GM18861 (cell line): ENCODE data around the gene KCNJ14.

Source experiments
- ATAC-seq: cut with Tn5 transposase; IDR thresholded peaks from one replicate; pipeline ENCODE4 v1.9.1; 2021; ENCODE audit not compliant: unreplicated experiment

KCNJ14 gene

DNA sequence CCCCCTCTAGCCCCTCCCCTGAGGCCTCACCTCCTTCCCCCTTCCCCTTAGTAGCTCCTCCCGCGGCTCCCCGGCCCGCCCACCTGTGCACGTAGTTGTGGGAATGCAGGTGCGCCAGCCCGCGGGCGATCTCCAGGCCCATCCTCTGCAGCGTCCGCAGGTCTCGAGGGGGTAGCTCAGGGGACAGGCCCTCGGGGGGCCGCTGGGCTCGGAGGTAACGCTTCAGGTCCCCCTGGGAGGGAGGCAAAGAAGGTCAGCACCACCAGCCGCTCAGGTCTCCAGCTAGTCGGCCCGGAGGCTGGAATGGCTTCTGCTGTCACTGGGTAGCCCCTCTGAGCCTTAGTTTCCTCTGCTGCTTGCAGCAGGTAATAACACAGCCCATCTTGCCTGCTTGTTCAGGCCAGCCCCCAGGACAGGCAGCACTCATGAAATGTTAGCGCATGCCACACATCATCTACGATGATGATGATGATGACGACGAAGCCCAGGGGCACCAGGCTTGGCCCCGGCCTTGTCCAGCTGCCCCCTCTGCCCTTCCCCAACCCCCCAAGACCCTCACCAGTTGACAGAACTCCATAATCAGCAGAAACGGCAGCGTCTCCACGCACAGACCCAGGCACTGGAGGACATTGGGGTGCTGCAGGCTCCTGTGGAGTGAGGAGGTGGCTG lies 47.1 kb downstream of the KCNJ14 start:
- no peak for ATAC-seq

DNA sequence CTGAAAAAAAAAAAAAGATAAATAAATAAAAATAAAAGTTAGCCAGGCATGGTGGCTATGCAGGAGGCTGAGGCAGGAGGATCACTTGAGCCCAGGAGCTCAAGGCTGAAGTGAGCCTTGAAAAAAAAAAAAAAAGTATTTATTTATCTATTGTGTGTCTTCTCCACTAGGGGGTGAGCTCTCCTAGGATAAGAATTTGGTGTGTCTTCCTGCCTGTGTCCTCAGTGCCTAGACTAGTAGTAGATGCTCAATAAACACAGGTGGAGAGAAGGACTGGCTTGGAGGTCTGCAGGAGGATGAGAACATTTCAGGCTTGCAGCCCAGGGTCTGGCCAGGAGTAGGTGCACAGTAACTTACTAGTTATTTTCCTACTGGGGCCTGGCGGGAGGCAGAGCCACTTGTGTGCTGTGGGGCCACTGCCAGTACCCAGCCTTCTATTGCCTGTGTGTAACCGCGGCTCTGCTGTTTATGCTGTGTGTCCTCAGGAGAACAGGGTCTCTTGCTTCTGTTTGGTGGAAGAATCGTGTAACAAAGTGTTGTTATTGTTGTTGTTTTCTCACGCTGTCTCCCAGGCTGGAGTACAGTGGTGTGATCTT lies 50.9 kb downstream of the KCNJ14 start:
- no peak for ATAC-seq

DNA sequence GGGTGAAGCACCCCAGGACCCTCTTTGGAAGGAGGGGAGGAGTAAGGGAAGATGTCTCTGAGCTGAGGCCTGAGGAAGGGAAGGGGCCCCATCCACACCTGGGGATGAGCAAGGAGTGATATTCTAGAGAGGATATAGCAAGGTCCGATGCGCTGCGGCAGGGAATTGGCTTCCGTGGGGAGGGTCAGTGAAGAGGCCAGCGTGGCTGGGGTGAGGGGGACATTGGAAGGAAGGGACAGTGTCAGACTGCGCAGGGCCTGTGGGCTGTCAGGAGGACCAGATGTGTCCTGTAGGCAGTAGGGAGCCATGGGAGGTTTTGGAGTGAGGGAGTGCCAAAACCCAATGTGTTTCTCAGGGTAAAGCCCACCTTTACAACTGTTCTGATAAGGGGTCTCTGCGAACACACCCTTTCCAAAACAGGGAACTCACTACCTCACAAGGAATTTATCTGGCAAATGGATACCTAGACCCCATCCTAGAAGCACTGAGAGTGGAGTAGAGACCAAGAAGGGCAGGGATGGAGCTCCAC lies 52.6 kb downstream of the KCNJ14 start:
- ATAC-seq: no peak

DNA sequence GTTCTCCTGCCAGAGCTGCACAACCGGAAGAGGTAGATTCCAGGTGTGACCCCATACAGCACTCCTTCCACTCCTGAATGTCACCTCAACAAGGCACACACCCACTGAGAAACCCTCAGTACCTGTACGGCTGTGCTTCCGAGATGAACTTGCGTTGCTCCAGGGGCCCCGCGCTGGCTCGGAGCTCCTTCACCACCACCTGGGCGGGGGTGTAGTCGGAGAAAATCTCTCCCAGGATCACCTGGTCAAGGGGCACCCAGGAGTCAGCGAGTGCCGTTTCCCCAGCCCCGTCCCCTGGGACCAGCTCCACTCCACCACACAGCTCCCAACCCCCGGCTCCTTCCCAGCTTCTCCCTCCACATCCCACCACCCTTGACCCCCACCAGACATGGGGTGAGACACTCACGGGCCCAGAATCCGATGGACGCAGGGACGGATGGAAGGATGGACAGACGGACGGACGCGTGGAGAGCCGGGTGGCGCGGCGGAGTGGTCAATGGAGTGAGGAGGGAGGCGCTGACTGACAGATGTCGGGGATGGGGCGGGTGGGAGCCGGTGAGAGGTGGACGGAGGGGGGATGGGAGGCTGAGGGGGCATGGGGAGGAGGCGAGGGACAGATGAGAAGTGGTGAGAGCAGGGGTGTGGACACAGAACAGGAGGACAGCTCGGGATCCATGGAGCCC lies 53.5 kb downstream of the KCNJ14 start:
- ATAC-seq: no peak

DNA sequence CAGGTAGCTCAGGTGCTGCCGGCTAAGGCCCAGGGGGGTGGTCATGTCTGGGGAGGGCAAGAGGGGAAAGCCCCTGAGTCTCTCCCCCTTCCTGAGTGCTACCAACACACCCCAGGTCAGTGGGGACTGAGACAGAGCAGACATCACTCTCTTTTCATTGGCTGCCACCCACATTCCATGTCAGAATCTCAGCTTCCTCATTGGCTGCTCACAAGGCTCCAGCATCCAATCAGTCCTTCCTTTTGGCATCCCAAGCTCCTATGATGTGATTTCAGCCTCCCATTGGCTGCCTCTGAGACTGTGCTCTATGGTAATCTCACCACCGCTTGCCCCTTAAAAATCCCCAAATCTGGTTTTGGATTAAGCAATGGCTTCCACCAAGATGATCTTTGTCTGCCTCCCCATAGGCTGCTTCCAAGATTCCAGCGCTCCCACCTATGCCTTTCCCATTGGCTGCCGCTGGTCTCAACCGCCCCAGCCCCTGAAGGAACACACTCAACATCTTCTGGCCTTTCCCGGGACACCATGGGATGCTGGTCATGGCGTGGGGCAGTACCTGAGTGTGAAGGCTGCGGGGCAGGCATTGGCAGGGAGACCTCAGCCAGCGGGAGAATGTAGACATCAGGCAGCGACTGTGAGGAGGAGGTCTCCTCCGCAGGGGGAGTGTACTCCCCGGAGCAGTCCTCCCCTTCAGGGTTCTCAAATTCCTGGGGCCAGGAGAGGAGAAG lies 54.3 kb downstream of the KCNJ14 start:
- ATAC-seq: no peak

DNA sequence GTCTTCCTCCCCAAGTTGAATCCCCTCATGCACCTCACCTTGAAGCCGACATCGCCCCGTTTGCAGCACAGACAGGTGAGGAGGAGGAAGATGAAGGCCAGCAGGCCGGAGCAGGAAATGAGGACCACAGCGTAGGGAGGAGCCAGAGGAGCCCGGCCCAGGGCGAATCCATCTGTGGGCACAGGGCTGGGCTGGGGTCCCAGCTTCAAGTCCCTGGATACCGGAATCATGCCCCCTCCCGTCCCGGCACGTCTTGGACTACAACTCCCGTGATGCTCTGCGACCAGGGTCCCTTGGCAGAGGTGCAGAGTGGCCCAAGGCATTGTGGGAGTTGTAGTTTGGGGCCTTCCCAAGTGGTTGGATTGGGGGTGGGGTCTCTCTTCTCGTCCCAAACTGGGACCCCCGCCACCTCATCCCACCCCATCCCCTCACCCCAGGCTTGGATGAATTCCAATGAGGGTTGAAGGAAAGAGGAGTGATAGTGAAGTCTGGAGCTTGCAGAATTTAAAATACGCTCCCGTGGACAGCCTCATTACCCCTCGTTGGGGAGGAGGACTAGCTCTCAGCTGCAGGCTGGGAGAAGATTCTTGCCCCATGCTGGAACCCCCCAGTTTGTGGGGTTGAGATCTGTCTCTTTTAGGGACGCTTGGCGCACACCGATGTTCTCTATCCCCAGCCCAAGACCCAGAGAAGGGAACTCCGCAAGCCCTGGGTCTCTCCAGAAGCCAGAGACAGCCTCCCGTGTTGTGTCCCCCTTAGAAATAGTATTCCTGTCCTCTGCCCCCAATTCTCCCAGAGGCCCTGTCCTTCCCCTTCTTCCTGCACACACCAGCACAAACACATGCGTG lies 55.3 kb downstream of the KCNJ14 start:
- ATAC-seq: no peak

DNA sequence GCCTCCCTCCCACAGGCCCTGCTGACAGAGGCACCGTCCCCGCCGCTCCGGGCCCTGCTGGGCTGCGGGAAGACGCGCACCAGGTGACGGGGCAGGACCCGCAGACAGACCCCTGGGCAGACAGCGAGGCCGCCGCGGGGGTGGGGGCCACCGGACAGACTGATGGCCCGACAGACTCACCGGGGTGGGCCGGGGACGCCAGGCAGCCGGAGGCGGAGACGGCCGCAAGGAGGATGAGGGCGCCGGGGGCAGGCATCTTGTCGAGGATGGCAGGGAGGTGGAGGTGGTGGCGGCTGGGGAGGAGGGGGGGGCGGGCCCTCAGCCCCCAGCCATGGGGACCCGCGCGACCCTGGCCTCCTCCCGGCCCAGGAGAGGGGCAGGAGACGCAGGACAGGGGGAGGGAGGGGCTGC lies 56.0 kb downstream of the KCNJ14 start:
- no peak for ATAC-seq

DNA sequence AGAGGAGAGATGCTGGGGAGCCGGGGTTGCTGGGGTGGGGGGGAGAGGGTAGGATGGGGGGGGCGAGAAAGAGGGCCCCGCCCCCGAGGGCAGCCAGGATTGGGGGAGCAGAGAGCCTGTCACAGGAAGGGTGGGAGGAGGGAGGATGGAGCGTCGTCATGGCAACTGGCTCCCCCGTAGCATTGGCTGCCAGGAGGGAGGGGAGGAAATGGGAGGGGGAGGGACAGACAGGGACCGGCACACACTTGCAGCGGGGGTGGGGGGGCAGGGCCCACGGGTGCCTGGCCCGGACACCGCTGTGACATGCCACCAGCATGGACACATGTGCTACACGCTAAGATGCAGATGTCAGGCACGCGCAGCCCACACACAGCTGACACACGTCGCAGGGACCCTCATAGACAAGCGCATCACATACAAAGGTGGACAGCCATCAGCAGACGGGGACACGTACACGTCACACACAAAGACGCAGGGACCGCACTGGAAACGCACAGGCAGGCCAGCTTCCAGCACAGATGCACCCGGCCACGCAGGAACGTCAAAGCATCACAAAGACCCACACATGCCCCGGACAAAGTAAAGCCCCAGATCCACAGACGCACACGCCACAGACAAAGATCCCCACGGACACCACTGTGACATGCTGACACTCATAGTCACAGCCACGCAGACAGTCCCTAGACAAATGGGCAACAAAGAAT lies 56.6 kb downstream of the KCNJ14 start, which contains the start of gene LMTK3:
Gene LMTK3 (minus strand): TSS at position 36 of the 704 bp plus-strand sequence. CDS start 259 bp downstream, outside the sequence.
- ATAC-seq: no peak

DNA sequence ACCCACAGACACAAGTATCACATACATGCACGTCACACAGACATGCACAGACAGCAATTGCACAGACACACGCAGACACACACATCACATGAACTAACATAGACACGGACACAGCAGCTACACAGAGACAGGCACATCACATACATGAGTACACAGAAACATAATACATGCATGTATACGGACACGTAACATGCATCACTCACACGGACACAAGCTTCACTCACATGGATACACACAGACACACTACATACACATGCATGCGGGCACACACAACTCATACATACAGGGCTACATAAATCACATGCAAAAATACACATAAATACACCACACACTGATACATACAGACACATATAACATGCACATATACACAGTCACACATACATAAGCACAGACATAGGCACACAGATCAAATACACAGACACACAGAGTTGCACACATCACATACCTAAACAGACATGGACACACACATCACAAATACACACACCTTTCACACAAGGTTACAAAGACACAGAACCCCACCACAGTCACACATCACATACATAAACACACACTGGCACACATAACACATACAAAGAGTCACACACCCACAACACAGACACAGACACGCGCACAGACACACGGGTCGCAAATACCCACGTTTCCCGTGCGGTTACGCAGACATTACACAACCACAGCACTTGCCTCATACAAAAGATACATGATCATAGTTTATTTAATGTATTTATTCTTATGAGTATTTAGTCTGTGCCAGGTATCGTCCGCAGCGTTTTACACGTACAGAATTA lies 57.3 kb downstream of the KCNJ14 start:
- no peak for ATAC-seq

DNA sequence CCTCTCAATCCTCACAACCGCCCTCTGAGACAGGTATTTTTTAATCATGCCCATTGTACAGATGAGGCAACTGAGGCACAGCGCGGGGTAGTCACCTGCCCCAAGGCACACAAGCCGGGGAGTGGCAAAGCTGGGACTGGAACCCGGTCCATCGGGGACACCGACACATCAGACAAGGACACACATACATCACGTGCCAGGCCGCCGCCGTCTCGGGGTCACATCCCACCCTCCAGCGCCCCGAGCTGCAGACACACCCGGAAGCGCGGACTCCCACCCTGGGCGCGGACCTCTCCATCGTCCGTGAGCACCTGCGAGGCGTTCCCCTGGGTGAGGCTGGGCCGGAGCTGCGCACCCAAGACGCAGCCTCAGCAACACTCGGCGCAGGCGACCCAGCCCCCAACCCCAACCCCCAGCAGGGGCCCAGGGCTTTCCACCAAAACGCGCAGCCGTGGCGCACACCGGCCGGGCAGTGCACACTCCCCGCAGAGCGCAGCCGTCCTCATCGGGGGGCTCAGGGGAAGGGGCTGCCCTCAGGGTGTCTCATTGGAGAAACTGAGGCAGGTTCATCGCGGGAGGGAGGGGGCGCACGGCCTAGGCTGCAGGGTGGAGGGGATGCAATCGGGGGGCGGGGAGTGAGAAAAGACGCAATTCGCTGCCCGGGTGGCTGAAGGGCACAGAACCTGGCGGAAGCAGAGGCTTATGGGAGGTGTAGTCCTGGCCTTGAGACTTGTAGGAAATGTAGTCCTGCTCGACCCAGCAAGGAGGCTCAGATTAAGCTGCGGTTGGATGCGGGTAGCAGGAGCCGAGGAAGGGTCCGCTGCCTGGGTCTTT lies 58.1 kb downstream of the KCNJ14 start:
- ATAC-seq: no peak

DNA sequence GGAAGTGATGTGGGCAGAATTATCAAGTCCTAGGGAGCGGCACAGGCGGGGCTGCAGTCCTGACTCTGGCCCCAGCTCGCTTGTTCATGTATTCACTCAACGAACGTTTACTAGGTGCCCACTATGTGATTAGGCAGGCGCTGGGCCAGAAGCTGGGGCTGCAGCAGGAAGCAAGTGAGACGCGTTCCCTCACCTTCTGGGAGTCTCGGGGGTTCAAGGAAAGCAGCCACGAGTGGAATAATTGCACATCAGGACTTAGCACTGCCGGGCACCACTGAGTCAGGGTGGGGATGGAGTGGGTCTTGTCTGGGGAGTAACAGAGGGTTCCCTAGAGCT lies 58.7 kb downstream of the KCNJ14 start:
- ATAC-seq: no peak

DNA sequence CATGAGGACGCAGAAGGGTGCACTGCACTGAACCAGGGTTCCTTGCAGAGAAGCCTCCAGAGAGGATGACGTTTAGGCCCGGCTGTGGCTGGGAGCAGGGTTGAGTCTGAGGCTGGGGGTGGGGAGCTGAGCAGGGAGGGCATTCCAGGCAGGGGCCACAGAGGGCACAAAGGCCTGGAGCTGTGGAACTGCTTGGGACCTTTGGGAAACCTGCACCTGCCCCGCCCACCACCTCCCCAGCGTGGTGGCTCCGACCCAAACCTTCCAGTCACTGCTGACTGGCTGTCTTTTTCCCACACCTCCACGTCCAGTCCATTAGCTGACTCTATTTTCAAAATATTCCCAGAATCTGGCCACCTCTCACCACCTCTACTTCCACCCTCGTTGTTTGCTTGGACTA lies 61.2 kb downstream of the KCNJ14 start:
- ATAC-seq: no peak
